GM18526 (cell line): Measurements from ENCODE around the gene ROBO2.

Source experiments
- POLR2A ChIP-seq: IDR thresholded peaks from 3 replicates; pipeline ENCODE4 v1.6.1; 2011; ENCODE audit not compliant: insufficient read length; ENCODE audit errors: extremely low read depth

Gene ROBO2

GRCh38 chr3:77039606-77040171 is at the start of gene ROBO2:
ROBO2 (plus strand) TSS chr3:77040099; CDS start chr3:77040786, 687 bp downstream.
- TF ChIP-seq POLR2A: no peak

- no peak for TF ChIP-seq POLR2A
These were observed 49.3 kb upstream of the ROBO2 start for GRCh38 chr3:76990606-76991005.

GRCh38 chr3:76991165-76991564 is 48.7 kb upstream of the ROBO2 start:
- TF ChIP-seq POLR2A: no peak

GRCh38 chr3:76997733-76998132 is 42.2 kb upstream of the ROBO2 start:
- no peak for TF ChIP-seq POLR2A

GRCh38 chr3:76998555-76998954 is 41.3 kb upstream of the ROBO2 start:
- no peak for TF ChIP-seq POLR2A

GRCh38 chr3:77001062-77001701 is 38.7 kb upstream of the ROBO2 start:
- no peak for TF ChIP-seq POLR2A

- no peak for TF ChIP-seq POLR2A
These were observed 25.7 kb upstream of the ROBO2 start for GRCh38 chr3:77014226-77014625.

- no peak for TF ChIP-seq POLR2A
These were observed 14.4 kb upstream of the ROBO2 start for GRCh38 chr3:77025471-77025870.

- TF ChIP-seq POLR2A: no peak
These were observed 12.8 kb upstream of the ROBO2 start for GRCh38 chr3:77026904-77027634.

GRCh38 chr3:77028005-77028404 is 11.9 kb upstream of the ROBO2 start:
- TF ChIP-seq POLR2A: no peak

- no peak for TF ChIP-seq POLR2A
These were observed 1.4 kb upstream of the ROBO2 start for GRCh38 chr3:77038468-77038929.

GRCh38 chr3:77038930-77039605 is 831 bp upstream of the ROBO2 start:
- no peak for TF ChIP-seq POLR2A

- no peak for TF ChIP-seq POLR2A
These were observed 317 bp downstream of the ROBO2 start for GRCh38 chr3:77040216-77040615.

GRCh38 chr3:77040926-77041722 is 1.2 kb downstream of the ROBO2 start:
- TF ChIP-seq POLR2A: no peak

- no peak for TF ChIP-seq POLR2A
These were observed 1.9 kb downstream of the ROBO2 start for GRCh38 chr3:77041811-77042210.
